ENCODE data around the gene ZNF446.

GRCh38 chr19:58460039-58460438 is 16.1 kb upstream of the ZNF446 start:
- TF ChIP-seq CTCF (IDR thresholded peaks at IDR 0.05) (no peak), ZFX (IDR thresholded peaks at IDR 0.05; ENCODE audit: borderline replicate concordance) (no peak)

Data from 22Rv1 (cell line).